T47D (cell line): ENCODE measurements around the gene SYK.
A peak's percentile ranks its signal among the peaks of the same experiment; 100 is the strongest.

Experiments used
- DNase-seq, 2 experiments: peaks; one replicate each; pipeline versions ENCODE4 v3.0.0 to v3.0.0-alpha.2; 2011 to 2012; ENCODE audit warnings: low read depth in 1 of 2, low spot score in 1 of 2
- JUND ChIP-seq: IDR thresholded peaks from 2 replicates; pipeline ENCODE4 v1.6.1; 2012; ENCODE audit warnings: low read depth
- in situ Hi-C: cut with HindIII; loops from 2 replicates; pipeline ENCODE4 v1.10.0; 2016; ENCODE audit warnings: low sequenced_read_pairs, low pct_unique_long_range_greater_than_20kb

Gene SYK

DNA sequence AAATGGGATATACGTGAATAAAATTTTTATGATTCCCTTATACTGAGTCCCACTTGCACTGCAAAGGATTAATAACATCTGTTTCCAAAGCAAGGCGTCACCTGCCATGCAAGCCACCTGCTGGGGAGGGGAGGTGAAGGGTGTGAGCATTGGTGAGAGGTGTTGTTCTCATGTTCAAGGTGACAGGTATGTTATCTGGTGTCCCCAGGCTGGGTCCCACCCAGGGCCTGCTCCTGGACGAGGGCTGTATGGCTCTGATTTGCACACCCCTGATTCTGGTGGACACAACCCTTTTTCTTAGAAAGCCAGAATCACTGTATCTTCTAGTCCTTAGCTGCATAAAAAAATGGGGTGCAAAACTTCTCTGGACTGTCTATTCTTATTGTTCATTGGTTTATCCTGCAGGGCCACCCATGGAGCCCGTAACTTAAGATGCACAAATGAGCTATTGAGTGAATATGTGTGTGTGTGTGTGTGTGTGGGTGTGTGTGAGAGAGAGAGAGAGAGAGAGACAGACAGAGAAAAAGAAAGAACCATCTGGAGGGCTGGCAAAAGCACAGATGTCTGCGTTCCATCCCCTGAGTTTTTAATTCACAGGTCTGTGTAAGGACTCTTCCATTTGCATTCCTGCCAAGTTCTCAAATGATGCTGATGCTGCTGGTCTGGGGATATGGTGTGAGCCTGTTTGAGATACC, 53.7 kb downstream of the SYK start:
- in situ Hi-C loops = no loop called here
- TF ChIP-seq JUND = no peak
- no peak for DNase-seq

DNA sequence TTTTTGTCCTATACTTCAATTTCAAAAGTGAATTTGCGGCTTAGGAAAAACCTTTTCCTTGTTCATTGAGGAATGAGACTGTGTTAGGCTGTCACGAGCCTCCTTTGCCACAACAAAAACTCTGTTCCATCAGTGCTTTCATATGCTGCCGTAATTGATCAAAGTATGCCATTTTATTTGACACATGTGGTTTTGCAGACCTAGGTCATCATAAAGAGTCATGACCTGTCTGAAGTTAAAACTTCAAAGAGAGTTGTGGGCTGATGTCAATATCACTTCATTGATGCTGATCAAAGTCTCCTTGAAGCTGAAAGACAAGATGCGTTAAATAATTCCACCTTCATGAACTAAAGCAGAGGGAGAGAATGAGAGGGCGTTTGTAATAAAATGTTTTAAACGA, 55.5 kb downstream of the SYK start:
- DNase-seq = no peak
- in situ Hi-C loops = no loop called here
- no peak for TF ChIP-seq JUND

DNA sequence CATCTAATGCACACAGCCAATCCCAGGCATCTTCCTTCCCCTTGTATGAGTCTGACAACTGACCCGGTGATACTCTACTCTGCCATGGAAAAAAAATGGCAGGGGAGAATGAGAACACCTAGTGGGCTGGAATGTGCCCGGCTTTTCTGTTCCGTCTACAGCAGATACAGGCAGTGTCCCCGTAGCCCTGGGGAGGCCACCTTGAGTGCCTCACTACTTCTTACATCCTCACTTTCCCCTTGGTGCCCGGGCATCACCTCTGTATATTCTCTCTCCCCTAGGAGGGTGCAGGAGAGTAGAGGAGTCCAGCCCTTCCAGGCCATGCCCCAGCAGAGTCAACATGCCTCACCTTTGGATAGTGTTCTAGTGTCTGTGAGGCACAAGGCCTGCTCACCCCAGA, 56.2 kb downstream of the SYK start:
- in situ Hi-C loops = no loop called here
- no peak for TF ChIP-seq JUND
- no peak for DNase-seq

DNA sequence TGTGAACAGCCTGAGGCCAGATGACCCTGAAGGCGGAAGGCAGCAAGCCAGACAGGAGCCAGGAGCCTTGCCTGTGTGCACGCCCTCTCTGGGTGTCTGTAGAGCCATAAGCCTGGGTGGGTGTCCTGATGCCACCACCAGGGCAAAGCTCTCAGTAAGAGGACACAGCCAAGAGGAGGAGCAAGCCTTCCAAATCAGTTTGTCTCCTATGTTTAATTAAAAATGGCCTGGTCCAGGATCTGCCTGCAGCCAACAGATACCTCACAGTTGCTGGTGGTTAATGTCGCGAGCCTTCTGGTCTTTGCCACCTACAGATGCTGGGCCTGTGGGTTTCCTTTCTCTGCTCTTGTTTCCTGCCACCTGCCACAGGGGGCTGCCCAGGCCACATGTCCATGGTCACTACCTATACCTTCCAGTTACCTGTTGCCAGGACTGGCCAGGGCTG, 56.9 kb downstream of the SYK start:
- DNase-seq = no peak
- in situ Hi-C loops = no loop called here
- no peak for TF ChIP-seq JUND

DNA sequence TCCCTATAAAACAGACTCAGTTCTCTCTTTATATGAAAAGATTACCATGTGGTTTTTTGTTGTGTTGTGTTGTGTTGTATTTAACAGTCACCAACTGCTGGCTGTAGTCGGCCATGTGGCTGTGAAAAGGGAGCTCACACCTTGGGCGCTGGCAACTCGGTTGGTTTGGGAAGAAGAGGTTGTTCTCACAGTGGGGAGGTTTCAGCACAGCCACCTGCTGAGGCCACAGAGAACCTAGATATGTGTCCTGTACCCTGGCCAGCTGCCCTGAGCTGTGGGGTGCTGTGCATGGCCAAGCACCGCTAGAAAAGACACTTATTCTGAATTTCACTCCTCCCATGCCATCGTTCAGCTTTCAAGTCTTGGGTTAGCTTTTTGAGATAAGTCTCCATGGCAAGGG, 58.8 kb downstream of the SYK start:
- DNase-seq = no peak
- no peak for TF ChIP-seq JUND
- in situ Hi-C loops = no loop called here

DNA sequence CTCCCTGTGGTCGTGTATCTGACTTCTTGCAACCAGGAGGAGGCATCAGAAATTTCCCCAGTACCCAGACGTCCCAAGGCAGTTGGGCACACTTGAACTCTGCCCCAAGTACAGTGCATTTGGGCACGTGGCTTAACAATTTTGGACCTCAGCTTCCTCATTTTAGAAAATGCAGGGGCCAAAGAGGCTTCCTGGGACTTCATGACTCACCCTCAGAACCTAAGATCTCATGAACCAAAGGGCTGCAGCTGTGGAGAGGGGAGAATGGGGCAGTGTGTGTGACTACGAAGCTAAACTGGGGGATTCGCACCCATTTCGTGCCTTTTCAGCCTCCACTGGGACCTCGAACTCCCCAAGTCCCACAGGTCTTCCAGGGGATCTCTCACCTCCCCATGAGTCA, 59.2 kb downstream of the SYK start:
- no peak for TF ChIP-seq JUND
- in situ Hi-C loops = no loop called here
- no peak for DNase-seq

DNA sequence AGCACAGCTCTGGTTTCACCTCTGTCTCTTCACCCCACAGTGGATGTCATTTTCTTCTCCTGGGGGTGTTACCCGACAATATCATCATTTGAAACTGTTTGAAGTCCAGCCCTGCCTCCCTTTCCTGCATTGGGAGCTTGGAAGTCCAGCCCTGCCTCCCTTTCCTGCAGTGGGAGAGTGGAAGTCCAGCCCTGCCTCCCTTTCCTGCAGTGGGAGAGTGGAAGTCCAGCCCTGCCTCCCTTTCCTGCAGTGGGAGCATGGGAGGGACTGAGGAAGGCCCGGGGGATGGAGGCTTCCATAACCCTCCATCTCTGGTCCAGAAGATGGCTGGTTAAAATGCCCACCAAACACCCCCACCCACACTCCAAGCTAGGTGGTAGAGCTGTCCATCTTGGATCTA, 59.8 kb downstream of the SYK start:
- in situ Hi-C loops = no loop called here
- no peak for DNase-seq
- TF ChIP-seq JUND = no peak

DNA sequence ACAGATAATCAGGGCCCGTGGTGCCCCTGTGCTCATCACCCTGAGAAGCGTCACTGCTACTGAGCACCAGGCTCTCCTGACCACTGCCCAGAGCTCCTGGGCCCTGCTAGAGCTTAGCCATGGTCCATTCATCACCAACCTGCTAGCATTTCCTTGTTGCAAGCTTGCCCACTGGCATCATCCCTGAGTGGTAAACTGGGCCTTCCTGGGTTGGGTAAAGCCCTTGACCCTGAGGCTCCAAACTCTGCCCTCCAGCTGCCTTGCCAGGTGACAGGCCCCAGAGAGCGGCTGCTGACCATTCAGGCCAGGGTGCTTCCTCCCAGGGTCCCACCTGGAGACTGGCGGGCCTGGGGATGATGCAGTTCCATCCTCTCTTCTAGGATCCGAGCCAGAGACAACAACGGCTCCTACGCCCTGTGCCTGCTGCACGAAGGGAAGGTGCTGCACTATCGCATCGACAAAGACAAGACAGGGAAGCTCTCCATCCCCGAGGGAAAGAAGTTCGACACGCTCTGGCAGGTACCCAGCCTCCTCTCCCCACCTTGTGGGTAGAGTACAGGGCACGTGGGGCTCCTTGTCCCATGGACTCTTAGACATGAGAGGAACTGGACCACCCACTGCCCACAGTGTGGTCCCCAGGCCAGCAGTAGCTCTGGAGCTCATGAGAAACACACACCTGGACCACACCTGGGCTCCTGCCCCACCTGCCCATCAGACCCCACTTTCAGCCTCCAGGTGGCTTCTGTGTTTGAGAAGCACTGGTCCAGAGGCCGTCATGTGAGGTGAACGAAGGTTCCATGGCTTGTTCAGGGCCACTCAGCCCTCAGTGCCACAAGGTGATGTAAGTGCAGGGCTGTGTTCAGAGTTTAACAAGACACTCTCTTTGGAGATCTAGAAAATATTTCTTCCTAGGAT, 60.5 kb downstream of the SYK start:
- in situ Hi-C loops = no loop called here
- TF ChIP-seq JUND = no peak
- no peak for DNase-seq

DNA sequence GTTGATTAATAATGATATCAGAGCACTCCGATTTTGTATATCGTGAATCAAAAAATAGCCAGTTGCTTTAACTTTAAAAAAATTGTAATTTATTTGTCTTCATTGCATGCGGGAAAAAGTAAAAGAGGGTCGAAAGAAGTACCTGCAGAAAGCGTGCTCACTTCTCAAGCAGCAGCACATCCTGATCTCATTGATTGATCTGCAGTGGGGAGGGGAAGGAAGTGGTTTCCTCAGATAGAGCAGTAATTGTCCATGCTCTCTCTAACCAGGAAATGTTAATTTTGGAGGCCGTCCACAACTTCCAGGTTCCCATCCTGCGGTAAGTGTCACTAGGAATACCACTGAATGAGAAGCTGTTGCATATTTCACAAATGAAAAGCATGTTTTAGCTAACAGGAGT, 63.2 kb downstream of the SYK start:
- in situ Hi-C loops = no loop called here
- no peak for DNase-seq
- no peak for TF ChIP-seq JUND

DNA sequence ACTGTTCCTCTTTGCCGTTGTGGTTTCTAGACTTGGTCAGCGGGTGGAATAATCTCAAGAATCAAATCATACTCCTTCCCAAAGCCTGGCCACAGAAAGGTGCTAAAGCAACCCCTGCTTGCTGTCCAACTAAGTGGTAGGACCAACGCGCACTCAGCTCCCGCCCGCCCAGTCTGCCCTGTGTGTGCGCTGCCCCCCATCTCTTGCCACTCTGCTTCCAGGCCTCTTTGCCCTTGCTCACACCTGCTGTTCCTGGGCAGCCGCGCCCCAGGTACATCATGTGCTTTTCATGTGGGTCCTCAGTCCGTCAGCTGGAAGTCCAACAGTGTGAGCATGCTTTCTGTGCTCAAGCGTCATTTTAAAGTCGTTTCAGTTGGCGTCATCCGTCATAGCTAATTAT, 65.5 kb downstream of the SYK start:
- DNase-seq = no peak
- no peak for TF ChIP-seq JUND
- in situ Hi-C loops = no loop called here

DNA sequence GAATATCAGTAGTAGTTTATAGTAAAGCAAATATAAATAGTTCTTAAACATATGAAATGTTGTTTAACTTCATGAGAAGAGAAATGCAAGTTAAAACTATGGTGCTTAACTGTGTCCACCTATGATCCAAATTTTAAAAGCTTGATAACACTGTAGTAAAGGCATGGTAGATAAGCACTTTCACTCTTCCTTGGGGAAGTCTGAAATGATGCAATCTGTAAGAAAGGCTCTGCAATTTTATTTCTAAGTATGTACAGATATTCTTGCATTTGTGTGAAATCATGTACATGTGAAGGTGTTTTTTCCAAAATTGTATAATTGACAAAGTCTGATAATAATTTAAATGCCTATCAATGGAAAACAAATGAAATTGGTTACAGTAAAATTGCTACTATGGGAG, 66.9 kb downstream of the SYK start:
- DNase-seq = no peak
- TF ChIP-seq JUND = no peak
- in situ Hi-C loops = no loop called here

DNA sequence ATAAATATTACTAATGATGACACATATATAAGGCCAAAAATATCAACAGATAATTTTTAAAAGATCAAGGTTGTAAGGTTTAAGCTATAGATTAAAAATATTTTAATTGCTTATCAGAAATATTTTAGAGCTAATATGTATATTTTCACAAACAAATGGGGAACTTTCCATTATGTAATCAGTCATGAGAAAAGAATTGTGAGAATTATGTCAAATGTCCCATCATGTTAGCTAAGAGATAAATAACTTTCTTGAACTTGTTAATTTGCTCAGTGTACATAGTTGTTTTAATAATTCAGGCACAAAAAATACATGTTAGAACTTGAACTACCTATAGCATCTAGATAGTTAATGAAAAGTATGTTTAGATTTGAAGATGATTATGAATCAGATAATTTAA, 67.7 kb downstream of the SYK start:
- DNase-seq = no peak
- in situ Hi-C loops = no loop called here
- no peak for TF ChIP-seq JUND

DNA sequence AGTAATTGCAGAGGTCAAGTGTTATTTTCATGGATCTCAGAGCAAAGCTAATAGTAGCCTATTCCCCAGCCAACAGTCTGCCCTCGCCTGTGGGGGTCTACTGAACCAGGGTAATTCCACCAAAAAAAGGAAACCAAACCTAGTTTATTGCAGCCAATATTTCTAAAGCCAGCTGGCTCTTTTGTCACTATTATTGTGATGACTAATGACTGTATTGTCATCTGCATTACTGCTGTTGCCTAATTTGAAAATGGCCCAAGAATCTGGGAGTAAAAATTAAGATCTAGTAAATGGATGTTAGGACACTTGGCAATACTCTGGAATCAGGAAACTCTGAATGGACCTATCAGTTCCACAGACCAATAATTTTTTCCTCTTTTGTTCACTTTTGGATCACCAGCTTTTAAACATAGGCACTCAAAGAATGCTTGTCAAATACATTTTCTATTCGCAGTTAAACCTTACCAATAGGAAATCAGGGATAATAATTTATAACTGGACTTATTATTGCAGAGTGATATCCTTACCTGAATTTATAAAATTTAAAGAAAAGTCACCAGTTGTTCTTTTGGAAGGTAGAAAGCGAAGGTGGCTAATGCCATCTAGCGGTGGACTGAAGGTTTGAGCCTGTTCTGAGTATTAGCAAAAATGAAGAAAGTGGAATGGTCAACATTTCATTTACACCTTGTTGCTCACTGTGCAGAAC, 69.2 kb downstream of the SYK start:
- peak; percentile 9 to 51 for DNase-seq
- in situ Hi-C loops = no loop called here
- no peak for TF ChIP-seq JUND
